Measurements from ENCODE around the gene CHKA.

Gene CHKA

DNA sequence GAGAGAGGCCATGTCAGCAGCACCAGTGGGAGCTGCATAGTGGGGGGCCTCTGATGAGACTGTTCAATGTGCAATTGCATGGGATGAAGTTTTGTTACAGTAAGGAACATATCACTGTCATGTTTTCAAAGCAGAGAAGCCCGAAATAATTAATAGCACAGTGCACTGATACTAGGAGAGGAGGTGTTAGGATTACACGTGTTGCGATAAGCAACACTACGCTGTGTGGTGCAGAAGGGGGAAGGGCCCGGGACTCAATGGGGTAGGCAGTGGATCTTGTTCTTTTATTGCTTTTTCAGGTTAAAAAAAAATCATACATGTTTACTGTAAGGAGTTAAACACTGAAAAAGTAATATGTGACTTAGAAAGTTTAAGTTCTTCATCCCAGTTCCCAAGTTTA is 53.2 kb downstream of the CHKA start:
- DNase-seq: no peak

GRCh38 chr11:68066742-68067141 is 54.4 kb downstream of the CHKA start:
- no peak for DNase-seq

DNA sequence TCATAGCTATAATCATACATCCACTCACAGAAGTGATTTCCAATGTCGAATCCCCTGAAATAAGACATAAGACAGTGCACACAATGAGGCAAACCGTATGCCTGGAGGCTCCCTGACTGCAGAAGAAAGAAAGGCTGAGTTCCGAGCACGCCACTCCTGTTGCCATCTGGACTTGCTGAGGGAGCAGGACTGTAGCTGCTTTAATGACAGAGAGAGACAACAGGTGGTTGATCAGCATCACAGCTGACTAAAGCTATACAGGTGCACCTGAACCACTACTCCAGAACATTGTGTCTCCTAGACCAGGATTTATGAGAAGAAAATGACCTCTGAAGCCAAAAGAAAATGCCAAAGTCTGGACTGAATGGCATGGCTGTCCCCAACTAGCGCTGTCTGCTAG is 55.3 kb downstream of the CHKA start:
- DNase-seq: no peak

GRCh38 chr11:68064926-68065325 is 56.3 kb downstream of the CHKA start:
- no peak for DNase-seq

- no peak for DNase-seq
Observed at GRCh38 chr11:68061508-68061907, 59.7 kb downstream of the CHKA start.

DNA sequence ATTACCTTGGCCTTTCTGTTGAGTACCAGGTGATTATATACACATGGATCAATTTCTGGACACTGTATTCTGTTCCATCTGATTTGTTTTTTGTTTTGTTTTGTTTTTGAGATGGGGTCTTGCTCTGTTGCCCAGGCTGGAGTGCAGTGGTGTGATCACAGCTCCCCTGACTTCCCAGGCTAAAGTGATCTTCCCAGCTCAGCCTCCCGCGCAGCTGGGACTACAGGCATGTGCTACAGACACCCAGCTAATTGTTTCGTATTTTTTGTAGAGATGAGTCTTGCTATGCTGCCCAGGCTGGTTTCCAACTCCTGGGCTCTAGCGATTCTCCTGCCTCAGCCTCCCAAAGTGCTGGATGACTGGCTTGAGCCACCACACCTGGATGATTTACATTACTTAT is 63.4 kb downstream of the CHKA start:
- DNase-seq: no peak

GRCh38 chr11:68056317-68057285 is 64.6 kb downstream of the CHKA start:
- no peak for DNase-seq

GRCh38 chr11:68053981-68054812 is 67.0 kb downstream of the CHKA start:
- no peak for DNase-seq

GRCh38 chr11:68053117-68053516 is 68.1 kb downstream of the CHKA start:
- no peak for DNase-seq

DNA sequence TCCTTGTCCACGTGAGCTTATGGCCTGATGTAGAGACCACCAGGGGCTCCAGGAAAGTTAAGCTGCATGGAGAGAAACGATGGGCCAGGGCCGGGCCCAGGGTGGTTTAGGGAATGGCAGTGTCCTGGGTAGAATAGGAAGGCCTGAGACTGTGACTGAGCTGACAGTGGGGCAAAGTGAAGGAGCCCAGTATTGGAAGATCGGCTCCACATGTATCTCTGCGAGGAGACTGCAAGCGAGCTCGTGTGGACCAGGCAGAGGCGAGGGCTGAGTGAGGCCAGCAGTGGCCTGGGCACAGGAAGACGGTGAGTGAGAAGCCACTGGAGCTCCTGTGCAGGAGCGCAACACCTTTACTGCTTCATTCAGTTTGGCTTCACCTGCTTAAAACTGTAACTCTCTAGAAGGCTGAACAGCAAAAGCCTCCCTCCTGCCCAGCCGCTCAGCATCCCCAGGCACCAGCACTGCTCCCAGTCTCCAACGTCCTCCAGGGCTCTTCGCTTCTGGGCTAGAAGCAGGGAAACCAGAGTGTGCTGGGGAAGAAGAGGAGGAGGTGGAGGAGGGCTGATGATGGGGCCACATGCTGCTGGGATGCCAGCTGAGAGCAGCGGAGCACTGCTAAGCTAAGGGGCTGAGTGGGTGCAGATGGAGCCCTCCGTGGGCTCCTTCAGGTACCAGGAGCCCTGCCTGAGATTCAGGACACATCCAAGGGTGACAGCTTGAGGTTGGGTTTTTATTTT is 68.9 kb downstream of the CHKA start:
- DNase-seq: no peak

DNA sequence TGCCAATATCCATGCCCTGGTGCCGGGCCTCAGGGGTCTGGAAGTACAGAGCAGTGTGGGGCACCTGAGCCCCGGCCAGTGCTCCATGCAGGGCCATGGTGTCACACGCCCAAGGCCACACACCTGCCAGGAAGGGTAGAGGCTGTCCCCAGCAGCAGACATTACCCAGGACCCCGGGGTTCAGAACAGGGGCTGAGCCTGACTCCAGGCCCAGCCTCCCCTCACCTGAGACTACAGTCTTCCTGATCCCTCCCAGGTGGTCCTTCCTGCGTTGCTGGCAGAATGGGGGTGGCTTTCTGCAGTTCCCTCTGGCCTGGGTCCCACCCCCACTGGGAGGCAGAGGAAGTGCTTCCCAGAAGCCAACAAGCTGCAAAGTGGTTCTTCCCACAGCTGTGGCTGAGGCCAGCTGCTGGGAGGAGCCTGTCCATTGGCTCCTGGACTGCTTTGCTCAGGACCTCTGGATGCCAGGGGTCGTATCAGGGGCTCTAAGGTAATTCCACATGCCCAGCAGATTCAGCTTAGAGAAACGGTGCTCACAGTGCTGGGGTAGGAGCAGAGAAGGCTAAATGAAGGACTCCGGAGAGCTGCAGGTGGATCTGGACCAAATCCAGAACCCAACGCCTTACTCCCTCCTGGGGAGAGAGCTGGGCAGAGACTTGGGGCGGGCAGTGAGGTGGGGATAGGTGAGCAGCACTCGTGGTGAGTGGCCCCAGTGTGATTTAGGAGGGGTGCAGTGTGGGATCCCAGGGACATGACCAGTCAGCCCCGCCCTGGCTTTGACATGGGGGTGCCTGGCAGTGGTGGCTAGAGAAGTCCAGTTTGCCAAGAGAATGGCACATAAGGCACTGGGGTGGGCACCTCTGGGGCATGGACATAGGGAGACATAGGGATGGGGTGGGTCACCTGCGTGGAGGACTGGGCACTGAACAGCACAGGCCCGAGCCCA is 69.7 kb downstream of the CHKA start:
- DNase-seq: no peak

DNA sequence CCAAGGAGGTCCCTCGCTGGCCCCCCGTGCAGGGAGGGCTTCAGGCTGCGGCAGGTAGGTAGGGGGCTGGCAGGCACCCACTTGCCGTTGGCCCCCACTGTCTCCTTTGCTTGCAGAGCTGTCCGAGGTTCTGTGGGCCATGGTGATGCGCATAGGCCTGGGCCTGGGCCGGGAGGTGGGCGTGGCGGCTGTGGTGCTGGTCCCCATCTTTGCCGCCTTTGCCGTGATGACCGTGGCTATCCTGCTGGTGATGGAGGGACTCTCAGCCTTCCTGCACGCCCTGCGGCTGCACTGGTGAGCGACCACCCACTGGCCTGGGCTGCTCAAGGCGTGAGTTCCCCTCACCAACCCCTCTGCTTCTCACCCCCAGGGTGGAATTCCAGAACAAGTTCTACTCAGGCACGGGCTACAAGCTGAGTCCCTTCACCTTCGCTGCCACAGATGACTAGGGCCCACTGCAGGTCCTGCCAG is 70.8 kb downstream of the CHKA start:
- DNase-seq: no peak

DNA sequence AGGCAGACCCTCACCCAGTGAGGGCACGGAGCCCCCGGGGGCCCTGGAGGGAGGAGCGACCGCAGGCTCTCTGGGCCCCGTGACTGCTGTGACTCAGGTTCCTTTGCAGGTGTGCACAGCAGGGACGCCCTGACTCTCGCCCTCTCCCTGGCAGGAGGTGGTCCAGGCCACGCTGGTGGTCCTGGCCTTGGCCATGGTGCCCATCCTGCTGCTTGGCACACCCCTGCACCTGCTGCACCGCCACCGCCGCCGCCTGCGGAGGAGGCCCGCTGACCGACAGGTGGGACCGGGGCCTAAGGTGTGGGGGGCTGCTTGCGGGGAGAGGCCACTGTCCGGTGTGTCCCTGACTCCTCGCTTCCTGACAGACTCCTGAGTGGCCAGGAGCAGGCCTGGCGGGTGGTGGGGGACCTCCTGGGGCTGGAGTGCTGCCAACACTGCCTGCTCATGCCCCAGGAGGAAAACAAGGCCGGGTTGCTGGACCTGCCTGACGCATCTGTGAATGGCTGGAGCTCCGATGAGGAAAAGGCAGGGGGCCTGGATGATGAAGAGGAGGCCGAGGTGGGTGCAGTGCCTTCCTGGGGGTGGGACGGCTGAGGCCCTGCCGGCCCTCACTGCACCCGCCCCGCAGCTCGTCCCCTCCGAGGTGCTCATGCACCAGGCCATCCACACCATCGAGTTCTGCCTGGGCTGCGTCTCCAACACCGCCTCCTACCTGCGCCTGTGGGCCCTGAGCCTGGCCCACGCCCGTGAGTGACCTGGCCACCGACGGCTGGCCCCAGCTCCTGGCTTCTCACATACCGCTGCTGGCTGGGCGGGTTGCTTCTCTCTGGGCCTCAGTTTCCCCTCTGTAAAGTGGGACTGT is 71.4 kb downstream of the CHKA start:
- DNase-seq: no peak

GRCh38 chr11:68048681-68049508 is 72.3 kb downstream of the CHKA start:
- no peak for DNase-seq

DNA sequence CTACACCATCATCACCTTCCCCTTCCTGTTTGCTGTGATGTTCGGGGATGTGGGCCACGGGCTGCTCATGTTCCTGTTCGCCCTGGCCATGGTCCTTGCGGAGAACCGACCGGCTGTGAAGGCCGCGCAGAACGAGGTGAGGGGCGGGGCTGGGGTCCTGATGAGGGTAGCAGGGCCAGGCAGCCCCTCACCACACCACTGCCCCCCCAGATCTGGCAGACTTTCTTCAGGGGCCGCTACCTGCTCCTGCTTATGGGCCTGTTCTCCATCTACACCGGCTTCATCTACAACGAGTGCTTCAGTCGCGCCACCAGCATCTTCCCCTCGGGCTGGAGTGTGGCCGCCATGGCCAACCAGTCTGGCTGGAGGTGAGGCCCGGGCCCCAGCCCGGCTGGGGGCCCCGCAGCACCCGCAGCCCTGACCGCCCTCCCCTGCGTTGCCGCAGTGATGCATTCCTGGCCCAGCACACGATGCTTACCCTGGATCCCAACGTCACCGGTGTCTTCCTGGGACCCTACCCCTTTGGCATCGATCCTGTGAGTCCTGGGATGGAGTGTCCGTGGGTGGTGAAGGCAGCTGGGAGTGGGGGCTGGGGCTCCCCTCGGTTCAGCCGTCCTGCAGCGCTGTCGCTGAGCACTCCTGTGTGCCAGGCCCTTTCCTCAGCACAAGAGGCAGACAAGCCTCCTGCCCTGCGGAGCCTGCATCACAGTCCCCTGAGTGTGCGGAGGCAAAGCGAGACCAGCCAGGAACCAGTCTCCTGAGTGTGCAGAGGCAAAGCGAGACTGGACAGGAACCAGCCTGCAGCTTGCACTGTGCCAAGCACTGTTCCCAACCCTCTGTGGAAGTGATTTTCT is 73.5 kb downstream of the CHKA start:
- no peak for DNase-seq

DNA sequence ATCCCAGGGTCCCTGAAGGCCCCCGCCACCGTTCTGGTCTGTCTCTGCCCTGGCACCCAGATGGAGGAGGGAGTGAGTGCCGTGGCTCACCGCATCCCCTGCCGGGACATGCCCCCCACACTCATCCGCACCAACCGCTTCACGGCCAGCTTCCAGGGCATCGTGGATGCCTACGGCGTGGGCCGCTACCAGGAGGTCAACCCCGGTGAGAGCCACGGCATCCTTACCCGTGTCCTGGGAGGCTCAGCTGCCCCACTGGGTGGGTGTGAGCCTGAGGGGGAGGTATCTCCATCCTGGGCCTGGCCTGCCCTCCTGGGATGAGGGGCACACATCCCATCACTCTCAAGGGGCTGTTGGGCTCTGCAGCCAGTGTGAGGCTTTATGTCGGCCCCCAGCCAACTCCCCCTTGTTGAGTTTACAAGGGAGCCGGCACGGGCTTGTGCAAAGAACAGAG is 76.3 kb downstream of the CHKA start:
- no peak for DNase-seq

- no peak for DNase-seq
Observed at GRCh38 chr11:68044145-68044813, 76.9 kb downstream of the CHKA start.

Measured in activated CD4-positive, alpha-beta T cell treated with anti-CD3 and anti-CD28 coated beads, Interleukin-2, Interleukin-6, amounts not matched to agents 100 ng/mL and 50 ng/mL, durations not matched to agents 16 hours and 8 hours (primary cell).